Gastroesophageal sphincter (tissue), 4 donors: ENCODE results near the gene CCND1. TPM values are rescaled to one million over a fixed set of nuclear protein-coding genes. Genes with fewer than 3 reads are reported as not detected.

Experiments used
- ATAC-seq: fragments of 150-250 bp; one replicate; pipeline ENCODE4 v1.9.1; 2016; ENCODE audit warnings: mild to moderate bottlenecking, moderate library complexity
- H3K27ac ChIP-seq, 4 donors: fragments of 200-600 bp; sonication (generic) in 3 of 4; 1 replicate in 3 of 4; 2 replicates in 1 of 4; pipeline ENCODE4 v1.5.1; 2016 to 2019
- H3K27me3 ChIP-seq: fragments of 200-600 bp; sonication (generic); one replicate; pipeline ENCODE4 v1.5.1; 2019
- H3K36me3 ChIP-seq, 2 donors: fragments of 200-600 bp; sonication (generic); one replicate each; pipeline ENCODE4 v1.5.1; 2019; ENCODE audit warnings: control low read depth in 1 of 2
- H3K4me1 ChIP-seq, 3 donors: fragments of 200-600 bp; sonication (generic); 1 replicate in 2 of 3; 2 replicates in 1 of 3; pipeline ENCODE4 v1.5.1; 2016 to 2019; ENCODE audit warnings: control low read depth in 2 of 3
- H3K4me3 ChIP-seq, 2 donors: fragments of 200-600 bp; sonication (generic); one replicate each; pipeline ENCODE4 v1.5.1; 2019; ENCODE audit warnings: mild to moderate bottlenecking in 1 of 2, moderate library complexity in 1 of 2
- H3K9me3 ChIP-seq, 3 donors: fragments of 200-600 bp; sonication (generic); one replicate each; pipeline ENCODE4 v1.5.1; 2017 to 2019; ENCODE audit warnings: control low read depth in 2 of 3
- EP300 ChIP-seq: sonication (generic); formaldehyde crosslinking; IDR thresholded peaks from one replicate; pipeline ENCODE4 v1.6.1; 2017; ENCODE audit warnings: antibody characterized with exemption, mild to moderate bottlenecking
- POLR2A ChIP-seq, 2 donors: fragments of 450-650 bp; IDR thresholded peaks; one replicate each; pipeline ENCODE4 v1.6.1; 2017; ENCODE audit warnings: antibody characterized with exemption in 2 of 2, mild to moderate bottlenecking in 2 of 2, moderate library complexity in 1 of 2
- POLR2AphosphoS5 ChIP-seq: sonication (generic); formaldehyde crosslinking; IDR thresholded peaks from one replicate; pipeline ENCODE4 v1.6.1; 2017; ENCODE audit warnings: antibody characterized with exemption
- WGBS, 2 donors: methylation state at CpG; one replicate each; pipeline ENCODE4 v1.1.5; 2018; ENCODE audit warnings: low coverage in 1 of 2; 5-methylcytosine and 5-hydroxymethylcytosine counted together
- total RNA-seq, 4 donors: library from RNA; depleted of rRNA; stranded (reverse); fragments of >200 nt; gene quantifications; one replicate each; pipeline ENCODE4 v1.1.0, GENCODE V29; 2016
- TF ChIP-seq, protein P1 (sequence below), 4 experiments: fragments of 200-600 bp in 2 of 4; fragments of 450-650 bp in 2 of 4; sonication (generic) in 1 of 4; IDR thresholded peaks; one replicate each; pipeline ENCODE4 v1.5.1; 2017 to 2019; ENCODE audit warnings: antibody characterized with exemption in 4 of 4, mild to moderate bottlenecking in 2 of 4, moderate library complexity in 2 of 4

Gene CCND1
- total RNA-seq, 4 donors from 2014 or later = 24.1 to 110 (median 51.9) TPM

DNA sequence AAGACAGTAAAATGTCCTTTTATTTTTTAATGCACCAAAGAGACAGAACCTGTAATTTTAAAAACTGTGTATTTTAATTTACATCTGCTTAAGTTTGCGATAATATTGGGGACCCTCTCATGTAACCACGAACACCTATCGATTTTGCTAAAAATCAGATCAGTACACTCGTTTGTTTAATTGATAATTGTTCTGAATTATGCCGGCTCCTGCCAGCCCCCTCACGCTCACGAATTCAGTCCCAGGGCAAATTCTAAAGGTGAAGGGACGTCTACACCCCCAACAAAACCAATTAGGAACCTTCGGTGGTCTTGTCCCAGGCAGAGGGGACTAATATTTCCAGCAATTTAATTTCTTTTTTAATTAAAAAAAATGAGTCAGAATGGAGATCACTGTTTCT, 1.1 kb upstream of the CCND1 start:
- peaks cover 0 to 8% of the 10 kb centered on the region in 2 donors for H3K36me3 ChIP-seq
- WGBS, 2 donors = 16 to 21% methylated on average over 8 to 9 of the region's 9 CpGs
- peaks cover 0 to 90% (median 55%) of the 10 kb centered on the region in 3 donors for H3K4me1 ChIP-seq
- ATAC-seq = no peak
- H3K27me3 ChIP-seq = peaks cover 78% of the 10 kb centered on the region
- TF ChIP-seq POLR2A (IDR thresholded peaks at IDR 0.05) (no peak), POLR2AphosphoS5 (no peak), EP300 (no peak)
- TF ChIP-seq, protein P1, sequence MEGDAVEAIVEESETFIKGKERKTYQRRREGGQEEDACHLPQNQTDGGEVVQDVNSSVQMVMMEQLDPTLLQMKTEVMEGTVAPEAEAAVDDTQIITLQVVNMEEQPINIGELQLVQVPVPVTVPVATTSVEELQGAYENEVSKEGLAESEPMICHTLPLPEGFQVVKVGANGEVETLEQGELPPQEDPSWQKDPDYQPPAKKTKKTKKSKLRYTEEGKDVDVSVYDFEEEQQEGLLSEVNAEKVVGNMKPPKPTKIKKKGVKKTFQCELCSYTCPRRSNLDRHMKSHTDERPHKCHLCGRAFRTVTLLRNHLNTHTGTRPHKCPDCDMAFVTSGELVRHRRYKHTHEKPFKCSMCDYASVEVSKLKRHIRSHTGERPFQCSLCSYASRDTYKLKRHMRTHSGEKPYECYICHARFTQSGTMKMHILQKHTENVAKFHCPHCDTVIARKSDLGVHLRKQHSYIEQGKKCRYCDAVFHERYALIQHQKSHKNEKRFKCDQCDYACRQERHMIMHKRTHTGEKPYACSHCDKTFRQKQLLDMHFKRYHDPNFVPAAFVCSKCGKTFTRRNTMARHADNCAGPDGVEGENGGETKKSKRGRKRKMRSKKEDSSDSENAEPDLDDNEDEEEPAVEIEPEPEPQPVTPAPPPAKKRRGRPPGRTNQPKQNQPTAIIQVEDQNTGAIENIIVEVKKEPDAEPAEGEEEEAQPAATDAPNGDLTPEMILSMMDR (IDR thresholded peaks at IDR 0.05) = no peak
- no peak overlapping the region for H3K27ac ChIP-seq
- no peaks in the 10 kb centered on the region for H3K9me3 ChIP-seq
- H3K4me3 ChIP-seq = peak overlapping the region in 1 of 2 donors; percentile 63

DNA sequence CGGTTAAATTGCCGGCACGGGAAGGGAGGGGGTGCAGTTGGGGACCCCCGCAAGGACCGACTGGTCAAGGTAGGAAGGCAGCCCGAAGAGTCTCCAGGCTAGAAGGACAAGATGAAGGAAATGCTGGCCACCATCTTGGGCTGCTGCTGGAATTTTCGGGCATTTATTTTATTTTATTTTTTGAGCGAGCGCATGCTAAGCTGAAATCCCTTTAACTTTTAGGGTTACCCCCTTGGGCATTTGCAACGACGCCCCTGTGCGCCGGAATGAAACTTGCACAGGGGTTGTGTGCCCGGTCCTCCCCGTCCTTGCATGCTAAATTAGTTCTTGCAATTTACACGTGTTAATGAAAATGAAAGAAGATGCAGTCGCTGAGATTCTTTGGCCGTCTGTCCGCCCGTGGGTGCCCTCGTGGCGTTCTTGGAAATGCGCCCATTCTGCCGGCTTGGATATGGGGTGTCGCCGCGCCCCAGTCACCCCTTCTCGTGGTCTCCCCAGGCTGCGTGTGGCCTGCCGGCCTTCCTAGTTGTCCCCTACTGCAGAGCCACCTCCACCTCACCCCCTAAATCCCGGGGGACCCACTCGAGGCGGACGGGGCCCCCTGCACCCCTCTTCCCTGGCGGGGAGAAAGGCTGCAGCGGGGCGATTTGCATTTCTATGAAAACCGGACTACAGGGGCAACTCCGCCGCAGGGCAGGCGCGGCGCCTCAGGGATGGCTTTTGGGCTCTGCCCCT, 529 bp upstream of the CCND1 start:
- Histone ChIP-seq H3K27ac (peak overlapping the region in 3 of 4 donors; percentile 89 to 96 (median 93)), H3K4me3 (peak overlapping the region; percentile 59 to 63), H3K9me3 (no peaks in the 10 kb centered on the region), H3K36me3 (peaks cover 0 to 10% of the 10 kb centered on the region in 2 donors), H3K27me3 (peaks cover 72% of the 10 kb centered on the region), H3K4me1 (peaks cover 0 to 96% (median 61%) of the 10 kb centered on the region in 3 donors)
- ATAC-seq = no peak
- TF ChIP-seq EP300 (no peak), POLR2AphosphoS5 (no peak), POLR2A (IDR thresholded peaks at IDR 0.05) (no peak)
- TF ChIP-seq, protein P1 (IDR thresholded peaks at IDR 0.05) = no peak
- 5 to 7% methylated on average over 11 to 16 of the region's 43 CpGs for WGBS, 2 donors

DNA sequence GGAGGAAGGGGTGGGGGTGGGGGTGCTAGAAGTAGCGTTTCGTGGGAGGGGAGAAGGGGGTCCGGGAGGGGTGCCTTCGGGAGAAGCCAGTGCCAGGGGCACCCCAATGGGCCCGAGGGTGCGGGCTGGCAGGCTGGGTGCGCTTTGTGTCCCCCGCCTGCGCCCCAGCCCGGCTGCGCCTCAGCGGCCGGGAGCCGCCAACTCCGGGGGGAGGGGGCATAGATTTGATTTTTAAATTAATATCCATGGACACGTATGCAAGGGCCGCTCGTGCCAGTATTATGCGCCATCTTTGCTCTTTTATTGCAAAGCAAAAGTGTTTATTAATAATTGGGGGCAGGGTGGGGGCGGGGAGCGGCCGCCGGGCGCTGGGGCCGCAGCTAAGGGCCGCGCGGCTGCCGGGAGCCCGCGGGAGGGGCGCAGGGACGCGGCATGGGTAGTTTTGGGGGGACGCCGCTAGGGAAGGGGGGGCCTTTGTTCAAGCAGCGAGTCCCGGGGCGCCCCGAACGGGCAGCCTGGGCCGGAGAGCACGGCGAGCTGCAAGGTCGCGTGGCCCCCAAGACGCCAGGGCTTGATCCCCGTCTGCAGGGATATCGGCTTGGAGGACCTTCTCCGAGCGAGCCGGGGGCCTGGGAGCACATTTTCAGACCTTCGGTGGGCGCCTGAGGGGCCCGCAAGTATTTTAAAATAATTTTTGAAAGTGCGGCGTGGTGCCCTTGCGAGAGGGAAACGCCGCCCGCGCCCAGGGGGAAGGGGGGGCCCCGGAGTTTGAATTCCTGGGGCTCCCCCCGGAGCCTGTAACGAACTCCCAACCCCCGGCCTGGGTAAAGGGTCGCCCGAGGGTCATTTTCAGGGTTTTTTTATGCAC, 959 bp downstream of the CCND1 start:
- H3K27me3 ChIP-seq = peaks cover 57% of the 10 kb centered on the region
- 0% methylated on average over 22 of the region's 68 CpGs; no CpG with 5 or more reads in 1 of the 2 donors for WGBS, 2 donors
- H3K4me3 ChIP-seq = peak overlapping the region; percentile 59 to 63
- H3K36me3 ChIP-seq = peaks cover 0 to 13% of the 10 kb centered on the region in 2 donors
- ATAC-seq = no peak
- H3K4me1 ChIP-seq = peaks cover 0 to 91% (median 50%) of the 10 kb centered on the region in 3 donors
- no peaks in the 10 kb centered on the region for H3K9me3 ChIP-seq
- peak overlapping the region; percentile 62 to 96 (median 91) for H3K27ac ChIP-seq
- TF ChIP-seq, protein P1 (IDR thresholded peaks at IDR 0.05) = no peak
- TF ChIP-seq EP300 (no peak), POLR2AphosphoS5 (no peak), POLR2A (IDR thresholded peaks at IDR 0.05) (no peak)

DNA sequence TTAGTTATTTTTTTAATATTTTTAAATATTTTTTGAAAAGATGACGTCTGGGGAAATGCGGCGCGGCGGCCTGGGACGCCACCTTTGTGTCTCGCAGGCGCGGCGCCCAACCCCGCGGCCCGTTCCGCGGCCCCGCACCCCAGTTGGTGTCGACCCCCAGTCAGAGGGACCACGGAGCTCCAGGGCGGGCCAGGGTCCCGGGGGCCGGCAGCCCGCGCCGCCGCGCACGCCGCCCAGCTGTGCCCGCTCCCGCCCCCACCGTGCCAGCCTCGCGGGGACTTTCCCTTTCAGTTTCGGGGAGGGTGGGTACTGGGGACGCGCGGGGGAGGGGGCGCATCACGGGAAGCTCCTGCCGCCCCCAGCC, 1.6 kb downstream of the CCND1 start:
- TF ChIP-seq EP300 (no peak), POLR2A (IDR thresholded peaks at IDR 0.05) (peak in 1 of 2 donors; percentile 27)
- ATAC-seq = no peak
- Histone ChIP-seq H3K9me3 (no peaks in the 10 kb centered on the region), H3K4me3 (peak overlapping the region; percentile 59 to 63), H3K27me3 (peaks cover 51% of the 10 kb centered on the region), H3K36me3 (peaks cover 0 to 13% of the 10 kb centered on the region in 2 donors), H3K27ac (peak overlapping the region; percentile 62 to 96 (median 91)), H3K4me1 (peaks cover 0 to 85% (median 44%) of the 10 kb centered on the region in 3 donors)
- WGBS, 2 donors = 0% methylated on average over 1 of the region's 40 CpGs; no CpG with 5 or more reads in 1 of the 2 donors

DNA sequence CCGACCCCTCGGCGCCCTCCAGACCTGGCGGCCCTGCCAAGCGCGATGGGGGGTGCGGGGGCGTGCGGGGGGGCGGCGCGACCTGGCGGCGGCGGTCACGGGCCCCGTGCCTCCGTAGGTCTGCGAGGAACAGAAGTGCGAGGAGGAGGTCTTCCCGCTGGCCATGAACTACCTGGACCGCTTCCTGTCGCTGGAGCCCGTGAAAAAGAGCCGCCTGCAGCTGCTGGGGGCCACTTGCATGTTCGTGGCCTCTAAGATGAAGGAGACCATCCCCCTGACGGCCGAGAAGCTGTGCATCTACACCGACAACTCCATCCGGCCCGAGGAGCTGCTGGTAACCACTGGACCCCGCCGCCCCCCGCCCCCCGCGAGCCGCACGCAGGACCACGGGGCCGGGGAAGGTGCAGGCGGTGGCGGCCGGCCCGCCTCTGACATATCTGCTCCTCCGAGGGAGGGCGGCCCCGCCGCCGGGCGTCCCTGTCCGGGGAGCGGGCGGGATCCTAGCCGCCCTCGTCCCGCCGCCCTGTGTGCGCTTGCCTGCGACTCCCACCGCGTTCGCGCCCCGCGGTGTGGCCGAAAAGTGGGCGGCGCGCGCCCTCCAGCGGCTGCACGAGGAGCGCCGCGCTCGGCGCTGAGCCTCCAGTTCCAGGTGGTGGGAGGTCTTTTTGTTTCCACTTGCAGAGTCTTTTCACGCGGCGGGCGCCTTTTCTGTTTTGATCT, 2.1 kb downstream of the CCND1 start:
- peak; percentile 66 for ATAC-seq
- Histone ChIP-seq H3K4me3 (peak overlapping the region; percentile 59 to 63), H3K27ac (peak overlapping the region; percentile 62 to 96 (median 91)), H3K9me3 (no peaks in the 10 kb centered on the region), H3K4me1 (peaks cover 0 to 80% (median 39%) of the 10 kb centered on the region in 3 donors), H3K36me3 (peaks cover 0 to 16% of the 10 kb centered on the region in 2 donors), H3K27me3 (peaks cover 46% of the 10 kb centered on the region)
- TF ChIP-seq POLR2AphosphoS5 (peak; percentile 26), POLR2A (IDR thresholded peaks at IDR 0.05) (peak; percentile 31 to 40), EP300 (no peak)
- TF ChIP-seq, protein P1 (IDR thresholded peaks at IDR 0.05) = peak in 3 of 4 experiments; percentile 95 to 96 (median 96)
- WGBS, 2 donors = no CpG with 5 or more reads among the region's 81 CpGs
